HT-29 (cell line): ENCODE results near the gene SERP2. TPM values are rescaled to one million over a fixed set of nuclear protein-coding genes. Genes with fewer than 3 reads are reported as not detected.
"Not testable (repeated sequence)": the region's sequence is repeated elsewhere in the genome, so short reads cannot be mapped to it uniquely, and the experiment has no call there.

Experiments used
- DNase-seq: peaks from one replicate; pipeline ENCODE4 v3.0.0-alpha.2; 2015; ENCODE audit warnings: low spot score
- total RNA-seq: library from RNA; depleted of rRNA; stranded (reverse); fragments of >200 nt; shearing (Covaris generic); gene quantifications from 2 replicates; pipeline ENCODE4 v1.2.3, GENCODE V29; 2014; rRNA removed

SERP2 gene
- total RNA-seq: 5.4 and 7.7 TPM in 2 replicates

- no peak for DNase-seq
These were observed at the start of gene SERP2 for GRCh38 chr13:44373601-44374347. Gene SERP2, plus strand, starts transcription at chr13:44373824. Its CDS starts 202 bp downstream, at chr13:44374026.

- DNase-seq: no peak
These were observed 46.7 kb upstream of the SERP2 start for GRCh38 chr13:44326961-44327360.

- DNase-seq: not testable (repeated sequence)
These were observed 44.6 kb upstream of the SERP2 start for GRCh38 chr13:44329041-44329440.

- no peak for DNase-seq
These were observed 43.6 kb upstream of the SERP2 start for GRCh38 chr13:44329909-44330545.

- no peak for DNase-seq
These were observed 42.2 kb upstream of the SERP2 start for GRCh38 chr13:44331446-44331845.

- DNase-seq: no peak
These were observed 41.4 kb upstream of the SERP2 start for GRCh38 chr13:44331912-44332851.

- no peak for DNase-seq
These were observed 39.5 kb upstream of the SERP2 start for GRCh38 chr13:44333950-44334655.

- no peak for DNase-seq
These were observed 38.9 kb upstream of the SERP2 start for GRCh38 chr13:44334751-44335150.

GRCh38 chr13:44336934-44337333 is 36.7 kb upstream of the SERP2 start:
- DNase-seq: no peak

- no peak for DNase-seq
These were observed 36.0 kb upstream of the SERP2 start for GRCh38 chr13:44337581-44337980.

- DNase-seq: no peak
These were observed 33.1 kb upstream of the SERP2 start for GRCh38 chr13:44340508-44340907.

GRCh38 chr13:44342741-44343140 is 30.9 kb upstream of the SERP2 start:
- no peak for DNase-seq

- DNase-seq: no peak
These were observed 27.1 kb upstream of the SERP2 start for GRCh38 chr13:44346534-44346933.

GRCh38 chr13:44347301-44347700 is 26.3 kb upstream of the SERP2 start:
- no peak for DNase-seq

- DNase-seq: no peak
These were observed 25.7 kb upstream of the SERP2 start for GRCh38 chr13:44347949-44348348.

GRCh38 chr13:44350775-44351504 is 22.7 kb upstream of the SERP2 start:
- peak; percentile 45 for DNase-seq

GRCh38 chr13:44351505-44351854 is 22.1 kb upstream of the SERP2 start:
- no peak for DNase-seq

GRCh38 chr13:44352202-44352601 is 21.4 kb upstream of the SERP2 start:
- no peak for DNase-seq

GRCh38 chr13:44352671-44353070 is 21.0 kb upstream of the SERP2 start:
- DNase-seq: no peak

- no peak for DNase-seq
These were observed 19.3 kb upstream of the SERP2 start for GRCh38 chr13:44354331-44354730.

GRCh38 chr13:44354884-44355283 is 18.7 kb upstream of the SERP2 start:
- DNase-seq: peak; percentile 48
